HS-27A (cell line): ENCODE results near the gene CARMIL1.
"Not testable (repeated sequence)": the region's sequence is repeated elsewhere in the genome, so short reads cannot be mapped to it uniquely, and the experiment has no call there.

ENCODE experiments used
- DNase-seq: peaks from one replicate; pipeline ENCODE4 v3.0.0-alpha.2; 2012; ENCODE audit warnings: low read depth, missing footprints

CARMIL1 gene

DNA sequence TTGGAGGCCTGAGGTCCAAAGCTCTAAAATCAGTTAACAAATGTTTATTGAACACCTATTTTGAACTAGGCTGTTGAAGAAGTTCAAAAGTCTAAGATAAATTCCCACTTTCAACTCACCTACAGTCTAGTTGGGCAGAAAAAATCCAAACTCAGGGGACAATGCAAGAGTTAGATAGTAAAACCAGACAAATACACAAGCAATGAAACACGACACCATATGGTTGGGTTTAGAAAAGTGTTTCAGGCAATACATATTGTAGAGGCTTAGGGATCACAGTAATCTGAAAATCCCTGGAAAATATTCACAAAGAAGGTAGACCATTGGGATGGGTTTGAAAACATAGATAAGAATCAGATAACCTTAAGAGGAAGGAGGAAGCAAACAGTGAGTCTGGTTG lies 1.3 kb upstream of the CARMIL1 start:
- DNase-seq = no peak

GRCh38 chr6:25278261-25278913 lies 787 bp upstream of the CARMIL1 start:
- DNase-seq = no peak

DNA sequence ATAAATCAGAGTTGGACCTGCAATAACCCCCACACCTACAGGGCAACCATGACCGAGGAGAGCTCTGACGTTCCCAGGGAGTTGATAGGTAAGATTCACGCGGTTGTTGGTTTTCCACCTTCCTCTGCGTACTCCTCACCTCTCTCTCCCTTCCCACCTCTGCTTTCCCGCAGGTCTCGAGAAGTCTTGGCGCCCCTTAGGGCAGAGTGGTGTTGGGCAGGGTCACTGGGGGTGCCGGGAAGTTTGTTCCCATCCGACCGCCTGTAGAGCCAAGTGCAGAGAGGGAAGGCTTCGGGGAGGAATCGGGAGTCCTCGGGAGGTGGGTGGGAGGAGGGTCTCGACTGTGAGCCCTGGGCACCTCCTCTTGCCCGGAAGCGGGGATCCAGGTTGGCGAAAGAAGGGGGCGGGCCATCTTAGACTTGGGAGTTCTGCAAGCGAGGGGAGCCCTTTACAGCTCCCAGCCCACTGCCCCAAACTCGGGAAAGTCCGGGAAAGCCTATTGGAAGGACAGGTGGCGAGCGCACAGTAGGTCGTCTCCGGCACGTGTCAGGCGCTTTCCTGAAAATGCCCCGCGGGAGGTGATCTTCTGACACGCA lies 672 bp downstream of the CARMIL1 start:
- DNase-seq = no peak

- DNase-seq = no peak
These were observed 1.3 kb downstream of the CARMIL1 start for GRCh38 chr6:25280344-25281074.

GRCh38 chr6:25286891-25287290 lies 7.7 kb downstream of the CARMIL1 start:
- DNase-seq = no peak

GRCh38 chr6:25287941-25288340 lies 8.8 kb downstream of the CARMIL1 start:
- no peak for DNase-seq

DNA sequence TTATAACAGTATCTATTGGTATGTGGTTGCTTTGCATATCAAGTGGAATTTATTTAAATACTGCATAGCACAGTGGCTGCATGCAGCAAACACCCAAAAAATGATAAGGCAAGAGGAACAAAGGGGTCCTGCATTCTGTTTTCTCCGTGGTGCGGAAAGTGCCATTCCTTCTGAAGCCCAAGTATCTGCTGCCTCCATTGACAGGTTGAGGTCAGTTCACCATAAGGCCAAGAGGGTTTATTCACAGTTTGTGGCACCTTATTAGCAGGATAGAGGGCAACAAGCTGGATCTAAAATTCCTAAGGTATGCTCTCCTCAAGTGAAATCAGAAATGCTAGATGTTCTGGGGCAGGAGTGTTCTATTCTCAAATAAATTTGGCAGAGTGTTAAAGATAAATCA lies 9.3 kb downstream of the CARMIL1 start:
- no peak for DNase-seq

- DNase-seq = no peak
These were observed 11.3 kb downstream of the CARMIL1 start for GRCh38 chr6:25290306-25291060.

DNA sequence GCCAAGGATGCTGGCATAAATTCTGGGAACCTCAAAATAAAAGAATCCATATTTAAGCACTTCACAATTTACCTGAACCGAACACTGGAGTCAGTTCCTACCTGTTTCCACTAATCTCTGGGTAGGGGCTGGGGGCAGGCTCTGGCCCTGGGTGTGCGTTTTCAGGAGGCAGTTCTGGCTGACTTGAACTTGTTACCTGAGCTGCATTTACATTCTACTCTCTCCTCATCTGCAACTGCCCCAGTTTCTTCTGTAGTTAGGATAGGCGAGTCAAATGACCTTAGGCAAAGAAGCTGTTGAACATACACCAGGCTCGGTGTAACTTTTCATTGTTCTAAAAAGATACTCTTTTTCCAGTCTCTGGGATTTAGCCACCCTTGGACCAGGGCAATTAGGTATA lies 13.2 kb downstream of the CARMIL1 start:
- no peak for DNase-seq

DNA sequence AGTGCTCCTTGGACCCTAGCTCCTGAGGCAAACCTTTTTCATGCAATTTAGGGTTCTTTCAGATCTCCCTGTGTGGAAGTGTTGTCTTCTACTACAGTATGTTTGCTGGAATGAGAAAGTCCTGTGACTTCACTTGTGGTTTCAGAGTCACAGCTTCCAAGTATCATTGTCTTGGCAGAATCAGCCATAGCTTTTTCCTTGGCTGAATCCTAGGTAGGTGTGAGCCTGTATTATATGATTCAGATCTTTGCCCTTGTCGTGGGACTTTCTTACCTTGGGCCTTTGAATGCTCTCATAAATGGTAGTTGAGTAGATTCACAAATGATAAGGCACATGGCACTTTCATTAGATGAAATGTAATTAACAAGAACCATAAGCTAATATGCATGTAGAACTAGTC lies 16.5 kb downstream of the CARMIL1 start:
- DNase-seq = no peak

DNA sequence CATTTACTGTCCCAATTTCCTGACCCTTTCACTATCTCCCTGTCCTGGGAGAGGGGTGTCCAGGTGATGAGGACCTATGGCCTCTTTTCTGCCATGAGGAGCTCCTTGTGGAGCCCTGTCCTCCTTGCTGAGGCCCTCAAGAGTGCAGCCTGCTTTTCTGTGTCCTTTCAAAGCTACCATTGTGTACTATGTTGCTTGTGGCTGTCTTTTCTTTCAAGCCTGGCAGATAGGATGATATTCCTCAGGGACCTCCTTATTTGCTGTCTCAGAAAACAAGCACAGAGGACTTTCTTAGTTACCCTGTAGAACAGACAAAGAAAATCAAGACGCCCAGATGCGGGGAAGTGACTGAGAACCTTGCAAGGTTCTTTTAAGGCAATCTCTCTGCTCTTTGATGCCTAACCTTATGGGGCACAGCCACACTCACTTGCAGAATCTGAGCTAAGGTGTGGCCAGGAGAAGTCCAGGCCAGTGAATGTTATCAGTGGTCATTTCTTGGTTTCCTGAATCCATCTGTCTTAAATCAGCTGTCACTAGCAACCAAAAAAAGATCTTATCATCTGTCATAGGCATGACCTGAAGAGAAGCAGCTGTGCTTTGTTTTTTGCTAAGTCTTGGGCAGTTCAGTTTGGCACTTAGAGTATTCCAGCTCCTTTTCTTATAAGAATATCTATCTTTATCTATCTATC lies 17.2 kb downstream of the CARMIL1 start:
- DNase-seq = no peak

GRCh38 chr6:25297039-25297441 lies 17.9 kb downstream of the CARMIL1 start:
- DNase-seq = no peak

DNA sequence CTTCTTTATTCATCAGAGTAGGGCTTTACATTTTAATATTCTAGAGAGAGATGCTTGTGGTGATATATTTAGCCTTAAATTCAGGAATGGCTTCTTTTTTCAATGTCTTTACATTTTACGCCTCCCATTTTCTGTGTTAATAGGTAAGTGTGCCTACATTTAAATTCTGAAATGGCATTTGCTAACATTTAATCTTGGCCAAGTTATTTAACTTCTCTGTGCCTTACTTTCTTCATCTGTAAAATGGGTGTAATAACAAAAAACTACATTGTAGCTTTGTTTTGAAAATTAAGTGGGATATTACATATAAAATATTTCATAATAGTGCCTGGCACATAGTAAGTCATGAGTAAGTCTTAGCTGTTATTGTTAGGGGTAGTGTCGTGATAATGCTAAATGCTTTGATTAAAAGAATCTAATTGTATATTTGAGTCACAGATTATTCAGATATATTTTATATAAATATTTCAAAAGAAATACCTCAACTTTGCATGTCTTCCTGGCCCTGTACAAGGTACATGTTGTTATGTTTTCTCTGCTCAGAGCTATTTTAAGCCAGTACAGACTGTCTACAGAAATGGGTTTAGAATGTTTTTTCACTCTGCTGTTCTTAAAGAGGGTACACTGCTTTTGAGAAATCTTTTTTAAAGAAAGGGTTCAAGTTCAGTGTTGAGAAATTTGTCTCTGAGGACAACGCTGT lies 18.8 kb downstream of the CARMIL1 start:
- DNase-seq = no peak

- not testable (repeated sequence) for DNase-seq
These were observed 19.3 kb downstream of the CARMIL1 start for GRCh38 chr6:25298523-25298865.

DNA sequence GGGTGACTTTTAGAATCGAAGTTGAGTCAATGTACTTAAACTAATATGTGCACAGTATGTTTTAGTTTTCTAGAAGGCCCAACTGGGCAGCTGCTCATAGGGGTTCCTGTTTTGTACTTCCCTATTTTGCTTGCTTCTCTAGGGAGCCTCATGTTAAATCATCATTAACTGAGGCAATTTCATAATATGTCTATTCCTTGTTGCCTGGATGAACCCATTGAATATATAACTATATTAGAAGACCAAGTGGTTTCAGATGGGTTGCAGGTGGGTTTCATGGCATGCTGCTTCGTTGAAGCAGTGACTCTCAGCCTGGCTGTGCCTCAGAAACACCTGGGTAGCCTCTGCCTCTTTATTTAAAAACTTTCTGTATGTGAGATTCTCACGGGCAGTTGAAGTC lies 22.2 kb downstream of the CARMIL1 start:
- no peak for DNase-seq

- no peak for DNase-seq
These were observed 23.0 kb downstream of the CARMIL1 start for GRCh38 chr6:25302151-25302550.

DNA sequence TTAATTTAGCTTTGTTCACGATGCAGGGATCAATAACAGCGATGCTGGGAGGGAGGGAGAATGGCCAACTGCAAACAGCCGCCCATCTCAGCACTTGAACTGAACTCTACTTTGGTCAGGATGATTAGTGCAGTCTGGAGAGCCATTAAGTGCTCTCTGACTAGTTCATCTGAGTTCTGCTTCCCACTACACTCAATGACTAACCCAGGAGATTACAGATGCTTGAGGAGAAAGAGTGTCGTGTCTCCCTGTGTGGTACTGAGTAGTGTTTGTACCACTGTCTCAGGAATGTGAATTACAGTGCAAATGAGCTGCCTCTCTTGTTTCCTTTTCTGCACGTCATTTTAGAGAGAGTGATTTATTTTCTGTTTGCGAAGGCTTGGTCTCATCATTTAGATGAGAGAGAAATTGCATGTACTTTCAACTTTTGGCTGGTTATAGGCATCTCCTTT lies 23.5 kb downstream of the CARMIL1 start:
- no peak for DNase-seq

DNA sequence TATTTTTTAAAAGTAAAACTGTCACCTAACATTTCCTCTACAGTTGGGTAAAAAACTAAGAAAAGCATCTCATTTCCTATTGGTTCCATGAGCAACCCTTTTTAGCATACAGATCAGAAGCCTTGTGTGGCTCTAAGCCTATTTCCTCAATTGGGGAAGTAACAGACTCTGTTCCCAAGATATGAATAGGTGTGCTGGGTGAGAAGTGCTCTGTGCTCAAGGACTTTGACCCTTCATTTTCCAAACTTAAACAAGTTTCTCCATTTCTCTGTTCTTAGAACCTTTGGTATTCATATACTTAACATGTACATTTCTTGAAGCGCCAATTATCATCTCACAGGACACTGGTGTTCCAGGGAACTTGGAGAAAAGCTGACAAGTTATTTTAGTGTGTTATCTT lies 24.1 kb downstream of the CARMIL1 start:
- no peak for DNase-seq

DNA sequence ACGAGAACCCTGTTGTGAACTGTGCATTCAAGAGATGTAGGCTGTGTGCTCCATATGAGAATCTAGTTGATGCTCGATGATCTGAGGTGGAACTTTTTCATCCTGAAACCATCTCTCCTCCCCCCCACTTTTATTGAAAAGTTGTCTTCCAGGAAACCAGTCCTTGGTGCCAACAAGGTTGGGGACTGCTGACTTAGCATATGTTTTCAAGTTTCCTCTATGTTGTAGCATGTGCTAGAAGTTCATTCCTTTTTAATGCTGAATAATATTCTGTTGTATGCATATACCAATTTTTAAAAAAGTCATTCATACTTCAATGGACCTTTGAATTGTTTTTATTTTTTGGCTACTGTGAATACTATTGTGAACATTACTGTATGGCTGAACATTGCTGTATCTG lies 27.2 kb downstream of the CARMIL1 start:
- DNase-seq = no peak

DNA sequence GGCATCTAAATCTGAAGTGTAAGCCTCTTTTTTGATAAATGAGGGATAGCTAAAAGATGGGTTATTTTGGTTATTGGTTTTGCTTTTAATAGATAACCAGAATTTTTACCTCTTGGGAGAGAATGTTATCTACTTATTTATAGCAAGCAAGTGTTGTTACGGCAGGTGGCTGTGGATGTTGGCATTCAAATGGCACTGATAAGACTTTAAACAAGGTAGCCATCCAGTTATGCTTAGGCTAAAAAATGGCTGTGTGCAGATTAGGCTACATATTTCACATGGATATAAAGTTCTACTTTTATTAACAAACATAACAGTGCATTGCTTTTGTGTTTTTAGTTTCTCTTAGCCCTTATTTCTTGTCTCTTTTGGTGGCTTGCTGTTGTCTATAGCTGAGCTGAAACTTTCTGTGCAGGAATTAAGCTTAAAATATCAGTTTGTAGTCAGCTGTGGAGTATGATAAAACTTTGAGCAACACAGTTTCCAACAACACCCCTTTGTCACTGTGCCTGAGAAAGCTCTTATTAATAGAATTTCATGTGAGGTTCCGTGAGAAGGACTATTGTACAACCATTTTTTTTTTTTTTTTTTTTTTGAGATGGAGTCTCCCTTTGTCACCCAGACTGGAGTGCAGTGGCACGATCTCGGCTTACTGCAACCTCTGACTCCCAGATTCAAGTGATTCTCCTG lies 28.8 kb downstream of the CARMIL1 start:
- DNase-seq = no peak

DNA sequence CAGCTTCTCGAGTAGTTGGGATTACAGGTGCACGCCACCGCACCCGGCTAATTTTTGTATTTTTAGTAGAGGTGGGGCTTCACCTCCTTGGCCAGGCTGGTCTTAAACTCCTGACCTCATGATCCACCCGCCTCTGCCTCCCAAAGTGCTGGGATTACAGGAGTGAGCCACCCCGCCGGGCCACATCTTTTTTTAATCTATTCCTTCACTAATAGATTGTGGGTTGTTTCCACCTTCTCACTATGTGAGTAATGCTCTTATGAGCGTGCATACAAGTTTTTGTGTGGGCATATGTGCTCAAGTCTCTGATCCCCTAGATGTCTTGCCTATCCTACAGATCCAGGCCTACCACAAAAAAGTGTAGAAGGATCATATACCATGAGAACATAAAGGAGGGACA lies 30.7 kb downstream of the CARMIL1 start:
- no peak for DNase-seq
